ENCODE data around the gene SYNPO. TPM values are rescaled to one million over a fixed set of nuclear protein-coding genes. Genes with fewer than 3 reads are reported as not detected.

SYNPO gene
- 87.6 TPM for total RNA-seq
- polyA plus RNA-seq (ENCODE audit: insufficient read depth, low read depth, low replicate concordance), result 46.3 TPM
- long read RNA-seq, donor 1, full-length matches to known transcripts, result 44 of 121 reads
- long read RNA-seq, donor 1, partial matches to known transcripts, result 69 of 121 reads
- long read RNA-seq, donor 1, other reads (novel, unspliced or antisense), result 8 of 121 reads
- long read RNA-seq, donor 2, full-length matches to known transcripts, result 46 of 64 reads
- long read RNA-seq, donor 2, partial matches to known transcripts, result 12 of 64 reads
- long read RNA-seq, donor 2, other reads (novel, unspliced or antisense), result 6 of 64 reads
- long read RNA-seq, donor 3, full-length matches to known transcripts, result 71 of 103 reads
- long read RNA-seq, donor 3, partial matches to known transcripts, result 24 of 103 reads
- long read RNA-seq, donor 3, other reads (novel, unspliced or antisense), result 8 of 103 reads
- long read RNA-seq, donor 4, full-length matches to known transcripts, result 67 of 118 reads
- long read RNA-seq, donor 4, partial matches to known transcripts, result 51 of 118 reads
- long read RNA-seq, donor 4, other reads (novel, unspliced or antisense), result 0 of 118 reads
- long read RNA-seq, donor 5, full-length matches to known transcripts, result 3 of 3 reads
- long read RNA-seq, donor 5, partial matches to known transcripts, result 0 of 3 reads
- long read RNA-seq, donor 5, other reads (novel, unspliced or antisense), result 0 of 3 reads
- long read RNA-seq, donor 6, full-length matches to known transcripts, result 12 of 17 reads
- long read RNA-seq, donor 6, partial matches to known transcripts, result 5 of 17 reads
- long read RNA-seq, donor 6, other reads (novel, unspliced or antisense), result 0 of 17 reads
- long read RNA-seq, donor 7, partial matches to known transcripts, result 31 of 40 reads
- long read RNA-seq, donor 7, other reads (novel, unspliced or antisense), result 9 of 40 reads
- long read RNA-seq, donor 8, full-length matches to known transcripts, result 70 of 148 reads
- long read RNA-seq, donor 8, partial matches to known transcripts, result 65 of 148 reads
- long read RNA-seq, donor 8, other reads (novel, unspliced or antisense), result 13 of 148 reads
- long read RNA-seq, donor 9, full-length matches to known transcripts, result 31 of 77 reads
- long read RNA-seq, donor 9, partial matches to known transcripts, result 46 of 77 reads
- long read RNA-seq, donor 9, other reads (novel, unspliced or antisense), result 0 of 77 reads
- long read RNA-seq, donor 10, full-length matches to known transcripts, result 59 of 95 reads
- long read RNA-seq, donor 10, partial matches to known transcripts, result 28 of 95 reads
- long read RNA-seq, donor 10, other reads (novel, unspliced or antisense), result 8 of 95 reads

- intact Hi-C loops (cut with DNase I), result no loop called here
- Histone ChIP-seq H3K9ac (ENCODE audit: low read length in 3 of 3) (peak within 1 kb of the TSS in 2 of 3 donors; percentile 10 to 49), H3K4me1 (ENCODE audit: control insufficient read depth in 2 of 3, insufficient read depth in 2 of 3, low read depth in 1 of 3, low read length in 3 of 3) (peaks cover 0 to 65% (median 56%) of the 10 kb centered on the region in 3 donors), H3K36me3 (ENCODE audit: control insufficient read depth in 2 of 3, insufficient read depth in 3 of 3, low read length in 3 of 3) (no peaks in the 10 kb centered on the region), H3K9me3 (ENCODE audit: control insufficient read depth in 2 of 3, insufficient read depth in 1 of 3, low read length in 3 of 3) (no peaks in the 10 kb centered on the region), H3K27me3 (ENCODE audit: control insufficient read depth, insufficient read depth, low read length) (no peaks in the 10 kb centered on the region), H3K27ac (ENCODE audit: low read depth in 2 of 2, low read length in 2 of 2) (peak within 1 kb of the TSS; percentile 87 to 93), H3K4me3 (ENCODE audit: low read length in 3 of 3) (peak within 1 kb of the TSS; percentile 30 to 50 (median 40))
- TF ChIP-seq CTCF (IDR thresholded peaks at IDR 0.05; ENCODE audit: borderline replicate concordance, extremely low read depth, insufficient read depth), result no peak
- FAIRE-seq (no peak), DNase-seq (peak in 2 of 5 donors; percentile 46 to 89)
Observed at GRCh38 chr5:150640311-150641005, at the start of gene SYNPO. SYNPO (plus strand) TSS chr5:150640660; CDS start chr5:150648276, 7,616 bp downstream.

GRCh38 chr5:150590979-150591695, 49.3 kb upstream of the SYNPO start:
- Histone ChIP-seq H3K36me3 (ENCODE audit: control insufficient read depth in 2 of 3, insufficient read depth in 3 of 3, low read length in 3 of 3) (no peaks in the 10 kb centered on the region), H3K9ac (ENCODE audit: low read length in 3 of 3) (no peak overlapping the region), H3K4me3 (ENCODE audit: low read length in 3 of 3) (no peak overlapping the region), H3K9me3 (ENCODE audit: control insufficient read depth in 2 of 3, insufficient read depth in 1 of 3, low read length in 3 of 3) (no peaks in the 10 kb centered on the region), H3K27ac (ENCODE audit: low read depth in 2 of 2, low read length in 2 of 2) (peak overlapping the region in 1 of 2 donors; percentile 13), H3K27me3 (ENCODE audit: control insufficient read depth, insufficient read depth, low read length) (no peaks in the 10 kb centered on the region), H3K4me1 (ENCODE audit: control insufficient read depth in 2 of 3, insufficient read depth in 2 of 3, low read depth in 1 of 3, low read length in 3 of 3) (peaks cover 0 to 32% (median 8%) of the 10 kb centered on the region in 3 donors)
- DNase-seq (peak in 4 of 5 donors; percentile 69 to 91 (median 74)), FAIRE-seq (no peak)
- intact Hi-C loops (cut with DNase I), result no loop called here
- TF ChIP-seq CTCF (IDR thresholded peaks at IDR 0.05; ENCODE audit: borderline replicate concordance, extremely low read depth, insufficient read depth), result no peak

GRCh38 chr5:150593593-150593992, 46.9 kb upstream of the SYNPO start:
- Histone ChIP-seq H3K9ac (ENCODE audit: low read length in 3 of 3) (no peak overlapping the region), H3K27ac (ENCODE audit: low read depth in 2 of 2, low read length in 2 of 2) (no peak overlapping the region), H3K9me3 (ENCODE audit: control insufficient read depth in 2 of 3, insufficient read depth in 1 of 3, low read length in 3 of 3) (no peaks in the 10 kb centered on the region), H3K4me1 (ENCODE audit: control insufficient read depth in 2 of 3, insufficient read depth in 2 of 3, low read depth in 1 of 3, low read length in 3 of 3) (peaks cover 0 to 32% (median 8%) of the 10 kb centered on the region in 3 donors), H3K36me3 (ENCODE audit: control insufficient read depth in 2 of 3, insufficient read depth in 3 of 3, low read length in 3 of 3) (no peaks in the 10 kb centered on the region), H3K27me3 (ENCODE audit: control insufficient read depth, insufficient read depth, low read length) (no peaks in the 10 kb centered on the region), H3K4me3 (ENCODE audit: low read length in 3 of 3) (no peak overlapping the region)
- FAIRE-seq (no peak), DNase-seq (no peak)
- TF ChIP-seq CTCF (IDR thresholded peaks at IDR 0.05; ENCODE audit: borderline replicate concordance, extremely low read depth, insufficient read depth), result no peak
- intact Hi-C loops (cut with DNase I), result no loop called here
